ENCODE data around the gene VSX1. TPM values are rescaled to one million over a fixed set of nuclear protein-coding genes. Genes with fewer than 3 reads are reported as not detected.

Gene VSX1
- total RNA-seq, 2 donors from 2014 or later, result not detected

GRCh38 chr20:25025986-25026605 is 55.8 kb downstream of the VSX1 start:
- no peaks in the 10 kb centered on the region for H3K9me3 ChIP-seq (ENCODE audit: control insufficient read depth, low read length)

More at GRCh38 chr20:25025986-25026605, 55.8 kb downstream of the VSX1 start:
- Mint-ChIP-seq H3K9me3 (no peaks in the 10 kb centered on the region), H3K27me3 (ENCODE audit: insufficient read depth) (peaks cover 7% of the 10 kb centered on the region), H3K4me3 (no peak overlapping the region), H3K27ac (no peak overlapping the region), H3K36me3 (ENCODE audit: low read depth) (no peaks in the 10 kb centered on the region), H3K4me1 (no peaks in the 10 kb centered on the region)
- DNase-seq, result peak; percentile 24
- 81 to 93% methylated on average over 3 to 4 of the region's 4 CpGs for WGBS, 2 experiments (ENCODE audit: insufficient coverage in 1 of 2, insufficient read length in 1 of 2)
- Histone ChIP-seq H3K27me3 (ENCODE audit: control insufficient read depth, insufficient read depth, low read length, poor library complexity, severe bottlenecking) (no peaks in the 10 kb centered on the region), H3K4me1 (ENCODE audit: control insufficient read depth, insufficient read depth, low read length) (no peaks in the 10 kb centered on the region), H3K4me3 (ENCODE audit: low read length) (no peak overlapping the region), H3K27ac (ENCODE audit: low read depth, low read length) (no peak overlapping the region), H3K9ac (ENCODE audit: extremely low read depth, low read length, poor library complexity, severe bottlenecking) (no peak overlapping the region), H3K36me3 (ENCODE audit: control insufficient read depth, insufficient read depth, low read length) (no peaks in the 10 kb centered on the region)
- TF ChIP-seq CTCF (conservative IDR thresholded peaks at IDR 0.05), result no peak

Other genes with a start within 250 kb of the VSX1 start
- gene CST7, start 132.9 kb downstream of the VSX1 start, total RNA-seq, result not detected
- gene APMAP, start 89.4 kb downstream of the VSX1 start, total RNA-seq, result 10 to 100 TPM; 60.2 to 65.6 TPM
- gene ACSS1, start 24.0 kb downstream of the VSX1 start, total RNA-seq, result under 1 TPM in 1 of 2 donors, not detected in 1; 0.22 TPM
- 10 to 100 TPM; 77.1 to 93.6 TPM for gene ENTPD6, start 113.6 kb upstream of the VSX1 start, total RNA-seq
- gene PYGB, start 165.9 kb upstream of the VSX1 start, total RNA-seq, result 10 to 100 TPM; 59.3 to 66.8 TPM

Measured in endodermal cell (in vitro differentiated cells).